H1 (cell line): Measurements from ENCODE around the gene ETFBKMT. TPM values are rescaled to one million over a fixed set of nuclear protein-coding genes. Genes with fewer than 3 reads are reported as not detected.

Source experiments
- CTCF ChIA-PET: fragments of 300-600 bp; sonication (Branson Sonifier 250); formaldehyde crosslinking; loops from one replicate; lab custom pipeline; 2021; ENCODE audit not compliant: partially characterized antibody; lab: Charles Lee
- POLR2A ChIA-PET: fragments of 300-600 bp; sonication (Branson Sonifier 250); formaldehyde crosslinking; loops from one replicate; lab custom pipeline; 2021; ENCODE audit warnings: inconsistent platforms; ENCODE audit not compliant: partially characterized antibody; lab: Charles Lee
- DNase-seq, 2 experiments: peaks; one replicate each; pipeline versions ENCODE4 v3.0.0 to v3.0.0-alpha.2; 2010 to 2022; ENCODE audit warnings: low spot score in 2 of 2, low read depth in 1 of 2, mixed read lengths in 1 of 2
- FAIRE-seq: peaks from 2 replicates; lab custom pipeline; 2011; peaks lifted over from hg19 to GRCh38; lab: Jason Lieb, UNC
- H2AFZ ChIP-seq: 2 replicates; pipeline ENCODE4 v1.8.1; 2012; ENCODE audit warnings: low read length, inconsistent platforms
- H2AK5ac ChIP-seq: 2 replicates; pipeline ENCODE4 v1.6.1; 2013; ENCODE audit warnings: low read depth, low read length
- H2BK120ac ChIP-seq: replicated peaks from 2 replicates; pipeline ENCODE3; 2013; ENCODE audit warnings: low read depth, low read length, inconsistent platforms
- H2BK12ac ChIP-seq: 2 replicates; pipeline ENCODE4 v1.6.1; 2013; ENCODE audit warnings: low read depth, low read length
- H2BK15ac ChIP-seq: 2 replicates; pipeline ENCODE4 v1.6.1; 2013; ENCODE audit warnings: low read length
- H2BK20ac ChIP-seq: 2 replicates; pipeline ENCODE4 v1.6.1; 2013; ENCODE audit warnings: low read length
- H2BK5ac ChIP-seq: 2 replicates; pipeline ENCODE4 v1.6.1; 2013; ENCODE audit warnings: low read depth, low read length
- H3K14ac ChIP-seq: 2 replicates; pipeline ENCODE4 v1.6.1; 2013; ENCODE audit warnings: inconsistent platforms; ENCODE audit not compliant: insufficient read length
- H3K18ac ChIP-seq: 2 replicates; pipeline ENCODE4 v1.6.1; 2013; ENCODE audit warnings: low read length; ENCODE audit errors: extremely low read depth
- H3K23ac ChIP-seq: 2 replicates; pipeline ENCODE4 v1.6.1; 2013; ENCODE audit warnings: inconsistent platforms; ENCODE audit not compliant: insufficient read length
- H3K23me2 ChIP-seq: 2 replicates; pipeline ENCODE4 v1.6.1; 2013; ENCODE audit warnings: low read depth, low read length
- H3K27ac ChIP-seq: 2 replicates; pipeline ENCODE4 v1.6.1; 2011; ENCODE audit warnings: low read depth, low read length, inconsistent platforms
- H3K27me3 ChIP-seq, 4 experiments: replicated peaks in 1 of 4; 1 replicate in 1 of 4; 2 replicates in 3 of 4; pipeline versions ENCODE4 v1.6.1 to v1.8.1; 2011 to 2013; ENCODE audit warnings: low read length in 3 of 4, mild to moderate bottlenecking in 3 of 4, inconsistent platforms in 2 of 4, mixed read lengths in 2 of 4, moderate library complexity in 1 of 4; ENCODE audit not compliant: control insufficient read depth in 3 of 4, insufficient read depth in 3 of 4; ENCODE audit errors: extremely low read depth in 1 of 4
- H3K36me3 ChIP-seq, 4 experiments: 2 replicates each; pipeline versions ENCODE4 v1.6.1 to v1.8.1; 2011 to 2013; ENCODE audit warnings: mild to moderate bottlenecking in 4 of 4, low read length in 3 of 4, moderate library complexity in 2 of 4, control low read depth in 1 of 4, inconsistent platforms in 1 of 4; ENCODE audit not compliant: insufficient read depth in 4 of 4, control insufficient read depth in 2 of 4
- H3K4ac ChIP-seq: replicated peaks from 2 replicates; pipeline ENCODE3; 2013; ENCODE audit warnings: low read length, low read depth, mixed read lengths, inconsistent platforms; ENCODE audit not compliant: insufficient read length
- H3K4me1 ChIP-seq, 4 experiments: replicated peaks in 1 of 4; 1 replicate in 1 of 4; 2 replicates in 3 of 4; pipeline versions ENCODE4 v1.6.1 to v1.8.1; 2011 to 2013; ENCODE audit warnings: low read length in 3 of 4, inconsistent platforms in 2 of 4, mixed read lengths in 1 of 4; ENCODE audit not compliant: insufficient read depth in 4 of 4, control insufficient read depth in 3 of 4
- H3K4me2 ChIP-seq, 2 experiments: 2 replicates each; pipeline versions ENCODE4 v1.6.1 to v1.8.1; 2011 to 2013; ENCODE audit warnings: low read depth in 2 of 2, low read length in 2 of 2, control low read depth in 1 of 2, inconsistent platforms in 1 of 2, mild to moderate bottlenecking in 1 of 2; ENCODE audit not compliant: insufficient read depth in 1 of 2
- H3K4me3 ChIP-seq, 4 experiments: fragments of 200-600, 300-600 bp in 1 of 4; sonication (generic), shearing (Covaris generic), sonication (Bioruptor Twin) in 1 of 4; 2 replicates each; pipeline versions ENCODE4 v1.5.1 to v1.8.1; 2011 to 2016; ENCODE audit warnings: low read length in 4 of 4, low read depth in 3 of 4, control low read depth in 2 of 4, inconsistent platforms in 2 of 4, mild to moderate bottlenecking in 2 of 4, mixed read lengths in 1 of 4, moderate library complexity in 1 of 4; ENCODE audit not compliant: insufficient read depth in 2 of 4; ENCODE audit errors: extremely low read depth in 1 of 4
- H3K56ac ChIP-seq: replicated peaks from 2 replicates; pipeline ENCODE3; 2013; ENCODE audit warnings: low read depth, mild to moderate bottlenecking, mixed read lengths, low read length, inconsistent platforms; ENCODE audit not compliant: insufficient read length
- H3K79me1 ChIP-seq: 2 replicates; pipeline ENCODE4 v1.6.1; 2013; ENCODE audit warnings: low read depth, low read length, control low read depth
- H3K79me2 ChIP-seq, 2 experiments: 2 replicates each; pipeline versions ENCODE4 v1.6.1 to v1.8.1; 2012 to 2013; ENCODE audit warnings: low read length in 2 of 2, mild to moderate bottlenecking in 2 of 2, inconsistent platforms in 1 of 2; ENCODE audit not compliant: insufficient read depth in 2 of 2, control insufficient read depth in 1 of 2
- H3K9ac ChIP-seq, 4 experiments: replicated peaks in 1 of 4; 1 replicate in 1 of 4; 2 replicates in 3 of 4; pipeline versions ENCODE4 v1.6.1 to v1.8.1; 2011 to 2013; ENCODE audit warnings: low read depth in 3 of 4, low read length in 3 of 4, control low read depth in 2 of 4, mild to moderate bottlenecking in 2 of 4, moderate library complexity in 2 of 4, inconsistent platforms in 1 of 4; ENCODE audit errors: extremely low read depth in 1 of 4
- H3K9me3 ChIP-seq, 2 experiments: 2 replicates each; pipeline versions ENCODE4 v1.6.1 to v1.8.1; 2012 to 2013; ENCODE audit warnings: mild to moderate bottlenecking in 2 of 2, moderate library complexity in 2 of 2, control low read depth in 1 of 2, inconsistent platforms in 1 of 2, low read depth in 1 of 2, low read length in 1 of 2, mixed read lengths in 1 of 2; ENCODE audit not compliant: insufficient read depth in 2 of 2
- H4K20me1 ChIP-seq, 2 experiments: replicated peaks in 1 of 2; 2 replicates each; pipeline versions ENCODE3 to v1.8.1; 2011 to 2013; ENCODE audit warnings: inconsistent platforms in 2 of 2, low read length in 2 of 2, mild to moderate bottlenecking in 1 of 2; ENCODE audit not compliant: insufficient read depth in 2 of 2, control insufficient read depth in 1 of 2
- H4K5ac ChIP-seq: 2 replicates; pipeline ENCODE4 v1.6.1; 2013; ENCODE audit warnings: low read length, low read depth, mixed read lengths, inconsistent platforms; ENCODE audit not compliant: insufficient read length
- H4K8ac ChIP-seq: 2 replicates; pipeline ENCODE4 v1.8.0; 2013; ENCODE audit warnings: mild to moderate bottlenecking, moderate library complexity, low read length, inconsistent platforms; ENCODE audit not compliant: insufficient read depth; ENCODE audit errors: extremely low read depth
- H4K91ac ChIP-seq: replicated peaks from 2 replicates; pipeline ENCODE3; 2013; ENCODE audit warnings: low read length, mixed read lengths, inconsistent platforms; ENCODE audit not compliant: insufficient read length
- GTF2F1 ChIP-seq: IDR thresholded peaks from 2 replicates; pipeline ENCODE4 v1.6.1; 2012; ENCODE audit warnings: low read depth, low read length, improper control_type of control experiment, borderline replicate concordance
- JUND ChIP-seq: IDR thresholded peaks from 2 replicates; pipeline ENCODE4 v1.6.1; 2011; ENCODE audit warnings: mild to moderate bottlenecking, improper control_type of control experiment, low read length
- NANOG ChIP-seq: IDR thresholded peaks from 2 replicates; pipeline ENCODE4 v1.6.1; 2011; ENCODE audit warnings: low read length, low read depth, mild to moderate bottlenecking, inconsistent platforms; ENCODE audit not compliant: insufficient read depth, poor library complexity, severe bottlenecking
- RNF2 ChIP-seq: fragments of 200-900, 300-1000 bp; sonication (generic); IDR thresholded peaks from 2 replicates; pipeline ENCODE4 v1.7.1; 2016; ENCODE audit warnings: borderline replicate concordance, low read depth, mild to moderate bottlenecking, antibody characterized with exemption, low read length; ENCODE audit not compliant: poor library complexity, severe bottlenecking; ENCODE audit errors: missing control alignments
- RXRA ChIP-seq: IDR thresholded peaks from 2 replicates; pipeline ENCODE4 v1.6.1; 2011; ENCODE audit warnings: low read depth, mild to moderate bottlenecking, low read length, moderate library complexity; ENCODE audit not compliant: insufficient read depth
- SIRT6 ChIP-seq: IDR thresholded peaks from one replicate; pipeline ENCODE4 v1.7.1; 2012; ENCODE audit warnings: low read length, inconsistent platforms
- WGBS, 2 experiments: shearing (Covaris generic) in 1 of 2; methylation state at CpG; one replicate each; pipeline versions ENCODE4 v1.1.6 to v1.1.7; 2013 to 2015; ENCODE audit warnings: low lambda C conversion rate in 2 of 2, mixed read lengths in 2 of 2, inconsistent platforms in 1 of 2, low coverage in 1 of 2, missing lambda C conversion rate in 1 of 2; ENCODE audit not compliant: insufficient replicate concordance in 2 of 2, insufficient coverage in 1 of 2, insufficient read length in 1 of 2; ENCODE audit errors: extremely low coverage in 1 of 2, missing lambda C conversion rate in 1 of 2; 5-methylcytosine and 5-hydroxymethylcytosine counted together
- polyA plus RNA-seq, 7 experiments: library from polyadenylated mRNA; depleted of rRNA in 3 of 7; stranded (reverse) in 5 of 7; unstranded in 2 of 7; fragments of >200 nt in 5 of 7; fragments of 200-250 nt in 2 of 7; gene quantifications; 1 replicate in 5 of 7; 2 replicates in 1 of 7; 4 replicates in 1 of 7; pipeline versions ENCODE4 v1.2.1 to v1.2.3, GENCODE V29; 2011 to 2013; ENCODE audit warnings: missing spikeins in 2 of 7, mixed read lengths in 2 of 7
- total RNA-seq: library from RNA; stranded (reverse); fragmentation: NEBNext Ultra II Directional; extraction: Animal tissue kit (Norgen Biotek cat#: 25700); gene quantifications from 2 replicates; pipeline ENCODE4 v1.2.1, GENCODE V29; 2021
- TF ChIP-seq, protein P1 (sequence below), 3 experiments: IDR thresholded peaks; 1 replicate in 2 of 3; 2 replicates in 1 of 3; pipeline versions ENCODE4 v1.5.1 to v1.6.1; 2011; ENCODE audit warnings: low read length in 3 of 3, mild to moderate bottlenecking in 3 of 3, inconsistent platforms in 2 of 3, low read depth in 1 of 3, moderate library complexity in 1 of 3; ENCODE audit not compliant: insufficient read depth in 1 of 3; ENCODE audit errors: control extremely low read depth in 1 of 3
- TF ChIP-seq, protein P2 (sequence below): IDR thresholded peaks from 2 replicates; pipeline ENCODE4 v1.6.1; 2012; ENCODE audit warnings: low read length, inconsistent platforms
- TF ChIP-seq, protein P3 (sequence below): IDR thresholded peaks from 2 replicates; pipeline ENCODE4 v1.6.1; 2012; ENCODE audit warnings: inconsistent platforms

ETFBKMT gene
- total and polyA plus RNA-seq, 2 of the 8 experiments (the other 6 are each of a cell fraction or from before 2014, with no cell fraction given), result 0.59 to 1.7 TPM

DNA sequence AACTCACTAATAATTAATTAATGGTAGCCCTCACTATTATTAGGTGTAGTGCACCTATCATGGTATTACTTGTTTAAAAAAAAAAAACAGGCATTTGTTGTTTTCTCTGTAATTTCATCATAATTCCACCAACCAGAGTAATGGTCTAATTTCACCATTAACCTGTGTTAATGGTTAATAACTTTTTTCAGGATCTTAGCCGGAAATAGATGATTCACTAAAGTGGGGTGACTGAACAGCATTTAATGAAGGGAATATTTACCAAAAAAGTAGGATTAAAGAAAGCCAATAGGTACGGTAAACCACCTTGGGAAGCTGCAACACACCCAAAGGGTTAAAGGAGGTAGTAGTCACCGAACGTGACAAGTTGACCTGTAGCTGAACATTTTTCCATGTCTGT lies 13.0 kb downstream of the ETFBKMT start:
- Histone ChIP-seq H3K14ac (no peak overlapping the region), H3K79me2 (no peaks in the 10 kb centered on the region), H2BK20ac (no peak overlapping the region), H3K9ac (no peak overlapping the region), H3K4me1 (no peaks in the 10 kb centered on the region), H3K18ac (no peak overlapping the region), H2AFZ (no peak overlapping the region), H3K4me3 (no peak overlapping the region), H3K23me2 (no peaks in the 10 kb centered on the region), H3K27ac (no peak overlapping the region), H2BK5ac (no peak overlapping the region), H4K8ac (no peak overlapping the region), H2BK120ac (no peak overlapping the region), H3K79me1 (no peaks in the 10 kb centered on the region), H3K56ac (no peak overlapping the region), H2AK5ac (no peak overlapping the region), H4K20me1 (no peaks in the 10 kb centered on the region), H3K27me3 (no peaks in the 10 kb centered on the region), H3K9me3 (peaks cover 11 to 13% of the 10 kb centered on the region in 2 experiments; a peak in 3 of 4 replicates), H3K4me2 (no peak overlapping the region), H4K5ac (no peak overlapping the region), H3K4ac (no peak overlapping the region), H2BK12ac (0 out of 2 replicates have a peak overlapping the region, but pooled peaks have one; percentile 54), H3K23ac (no peak overlapping the region), H4K91ac (no peak overlapping the region), H2BK15ac (no peak overlapping the region), H3K36me3 (peaks cover 0 to 6% (median 1%) of the 10 kb centered on the region in 4 experiments; a peak in 3 of 8 replicates)
- no peak for FAIRE-seq
- ChIA-PET CTCF (no interaction called here), POLR2A (no interaction called here)
- 88% methylated on average over 4 of the region's 4 CpGs; no CpG with 5 or more reads in 1 of the 2 experiments for WGBS, 2 experiments
- DNase-seq, result no peak
- TF ChIP-seq, protein P1, sequence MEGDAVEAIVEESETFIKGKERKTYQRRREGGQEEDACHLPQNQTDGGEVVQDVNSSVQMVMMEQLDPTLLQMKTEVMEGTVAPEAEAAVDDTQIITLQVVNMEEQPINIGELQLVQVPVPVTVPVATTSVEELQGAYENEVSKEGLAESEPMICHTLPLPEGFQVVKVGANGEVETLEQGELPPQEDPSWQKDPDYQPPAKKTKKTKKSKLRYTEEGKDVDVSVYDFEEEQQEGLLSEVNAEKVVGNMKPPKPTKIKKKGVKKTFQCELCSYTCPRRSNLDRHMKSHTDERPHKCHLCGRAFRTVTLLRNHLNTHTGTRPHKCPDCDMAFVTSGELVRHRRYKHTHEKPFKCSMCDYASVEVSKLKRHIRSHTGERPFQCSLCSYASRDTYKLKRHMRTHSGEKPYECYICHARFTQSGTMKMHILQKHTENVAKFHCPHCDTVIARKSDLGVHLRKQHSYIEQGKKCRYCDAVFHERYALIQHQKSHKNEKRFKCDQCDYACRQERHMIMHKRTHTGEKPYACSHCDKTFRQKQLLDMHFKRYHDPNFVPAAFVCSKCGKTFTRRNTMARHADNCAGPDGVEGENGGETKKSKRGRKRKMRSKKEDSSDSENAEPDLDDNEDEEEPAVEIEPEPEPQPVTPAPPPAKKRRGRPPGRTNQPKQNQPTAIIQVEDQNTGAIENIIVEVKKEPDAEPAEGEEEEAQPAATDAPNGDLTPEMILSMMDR (IDR thresholded peaks at IDR 0.05; ENCODE audit: control extremely low read depth in 1 of 3, insufficient read depth in 1 of 3, low read depth in 1 of 3, low read length in 3 of 3), result no peak
- no peak for TF ChIP-seq JUND
- TF ChIP-seq SIRT6, result no peak
- no peak for TF ChIP-seq GTF2F1
- TF ChIP-seq, protein P2, sequence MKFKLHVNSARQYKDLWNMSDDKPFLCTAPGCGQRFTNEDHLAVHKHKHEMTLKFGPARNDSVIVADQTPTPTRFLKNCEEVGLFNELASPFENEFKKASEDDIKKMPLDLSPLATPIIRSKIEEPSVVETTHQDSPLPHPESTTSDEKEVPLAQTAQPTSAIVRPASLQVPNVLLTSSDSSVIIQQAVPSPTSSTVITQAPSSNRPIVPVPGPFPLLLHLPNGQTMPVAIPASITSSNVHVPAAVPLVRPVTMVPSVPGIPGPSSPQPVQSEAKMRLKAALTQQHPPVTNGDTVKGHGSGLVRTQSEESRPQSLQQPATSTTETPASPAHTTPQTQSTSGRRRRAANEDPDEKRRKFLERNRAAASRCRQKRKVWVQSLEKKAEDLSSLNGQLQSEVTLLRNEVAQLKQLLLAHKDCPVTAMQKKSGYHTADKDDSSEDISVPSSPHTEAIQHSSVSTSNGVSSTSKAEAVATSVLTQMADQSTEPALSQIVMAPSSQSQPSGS, result no peak
- TF ChIP-seq NANOG, result no peak
- no peak for TF ChIP-seq RNF2
- no peak for TF ChIP-seq RXRA
- TF ChIP-seq, protein P3, sequence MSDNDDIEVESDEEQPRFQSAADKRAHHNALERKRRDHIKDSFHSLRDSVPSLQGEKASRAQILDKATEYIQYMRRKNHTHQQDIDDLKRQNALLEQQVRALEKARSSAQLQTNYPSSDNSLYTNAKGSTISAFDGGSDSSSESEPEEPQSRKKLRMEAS, result no peak
